ENCODE measurements around the gene ZSCAN16. TPM values are rescaled to one million over a fixed set of nuclear protein-coding genes. Genes with fewer than 3 reads are reported as not detected.

Gene ZSCAN16
- total and polyA plus RNA-seq, 9 of the 15 experiments (the other 6 are each of a cell fraction or from before 2014, with no cell fraction given), result 0.08 TPM; not detected in 8

- TF ChIP-seq ZNF655 (CRISPR knock-in tag; IDR thresholded peaks at IDR 0.05) (no peak), BCL6 (CRISPR knock-in tag; IDR thresholded peaks at IDR 0.05) (no peak), SNAPC5 (CRISPR knock-in tag; IDR thresholded peaks at IDR 0.05) (no peak), DDX20 (tag; IDR thresholded peaks at IDR 0.05; ENCODE audit: low read depth) (no peak), ZNF668 (CRISPR knock-in tag; IDR thresholded peaks at IDR 0.05) (no peak), ATF7 (IDR thresholded peaks at IDR 0.05) (peak; percentile 99), STAT6 (CRISPR knock-in tag; IDR thresholded peaks at IDR 0.05) (no peak; the same call in 1 of the 2 replicates), SMARCE1 (IDR thresholded peaks at IDR 0.05) (no peak; the same call in 1 of the 2 replicates), SMARCA5 (IDR thresholded peaks at IDR 0.05) (no peak), PHF20 (IDR thresholded peaks at IDR 0.05; ENCODE audit: partially characterized antibody) (peak; percentile 98), THAP7 (CRISPR knock-in tag; IDR thresholded peaks at IDR 0.05) (peak; percentile 27; the same call in 1 of the 2 replicates), RBFOX2 (IDR thresholded peaks at IDR 0.05; ENCODE audit: low read depth, low read length) (peak; percentile 58), CC2D1A (IDR thresholded peaks at IDR 0.05) (no peak), CREBBP (IDR thresholded peaks at IDR 0.05; ENCODE audit: low read depth, low read length) (no peak), SFPQ (IDR thresholded peaks at IDR 0.05; ENCODE audit: low read depth, low read length) (no peak), NR1H2 (CRISPR knock-in tag; IDR thresholded peaks at IDR 0.05) (no peak), ZNF79 (CRISPR knock-in tag; IDR thresholded peaks at IDR 0.05; ENCODE audit: low read depth) (no peak), TCFL5 (CRISPR knock-in tag; conservative IDR thresholded peaks at IDR 0.05) (0 out of 2 replicates have a peak, but pooled peaks have one; percentile 39), HDAC6 (IDR thresholded peaks at IDR 0.05; ENCODE audit: low read depth, low read length) (no peak)
Measured at GRCh38 chr6:28080631-28081485, 43.6 kb upstream of the ZSCAN16 start (continued).
